HG02981 (cell line): Measurements from ENCODE around the gene PIK3CB.
A peak's percentile ranks its signal among the peaks of the same experiment; 100 is the strongest.
"Not testable (repeated sequence)": the region's sequence is repeated elsewhere in the genome, so short reads cannot be mapped to it uniquely, and the experiment has no call there.

Experiments
- ATAC-seq: cut with Tn5 transposase; IDR thresholded peaks from one replicate; pipeline ENCODE4 v1.9.1; 2021; ENCODE audit warnings: mild to moderate bottlenecking, moderate library complexity; ENCODE audit not compliant: unreplicated experiment

The PIK3CB gene

GRCh38 chr3:138809500-138810256 is 25.1 kb downstream of the PIK3CB start:
- no peak for ATAC-seq

- ATAC-seq = no peak
These were observed 28.2 kb downstream of the PIK3CB start for GRCh38 chr3:138806376-138807080.

GRCh38 chr3:138803006-138803653 is 31.6 kb downstream of the PIK3CB start:
- ATAC-seq = no peak

GRCh38 chr3:138802223-138802622 is 32.5 kb downstream of the PIK3CB start:
- not testable (repeated sequence) for ATAC-seq

GRCh38 chr3:138801792-138802191 is 32.9 kb downstream of the PIK3CB start:
- ATAC-seq = no peak

- no peak for ATAC-seq
These were observed 34.5 kb downstream of the PIK3CB start for GRCh38 chr3:138800248-138800647.

GRCh38 chr3:138799822-138800221 is 34.9 kb downstream of the PIK3CB start:
- ATAC-seq = no peak

- no peak for ATAC-seq
These were observed 37.2 kb downstream of the PIK3CB start for GRCh38 chr3:138797508-138798038.

GRCh38 chr3:138796761-138797160 is 38.0 kb downstream of the PIK3CB start:
- ATAC-seq = no peak

- ATAC-seq = no peak
These were observed 47.9 kb downstream of the PIK3CB start for GRCh38 chr3:138786788-138787271.

- no peak for ATAC-seq
These were observed 48.8 kb downstream of the PIK3CB start for GRCh38 chr3:138785951-138786350.

- ATAC-seq = not testable (repeated sequence)
These were observed 49.3 kb downstream of the PIK3CB start for GRCh38 chr3:138785362-138785857.

- no peak for ATAC-seq
These were observed 52.0 kb downstream of the PIK3CB start for GRCh38 chr3:138782755-138783154.

- ATAC-seq = peak; percentile 65
These were observed 53.7 kb downstream of the PIK3CB start for GRCh38 chr3:138781012-138781470.

GRCh38 chr3:138778643-138779042 is 56.1 kb downstream of the PIK3CB start:
- ATAC-seq = no peak

GRCh38 chr3:138776961-138777360 is 57.8 kb downstream of the PIK3CB start:
- no peak for ATAC-seq

GRCh38 chr3:138775254-138775595 is 59.5 kb downstream of the PIK3CB start:
- ATAC-seq = no peak

GRCh38 chr3:138774529-138775253 is 60.0 kb downstream of the PIK3CB start:
- ATAC-seq = peak; percentile 79

GRCh38 chr3:138771585-138771984 is 63.1 kb downstream of the PIK3CB start:
- no peak for ATAC-seq

- ATAC-seq = no peak
These were observed 65.1 kb downstream of the PIK3CB start for GRCh38 chr3:138769616-138770015.

- ATAC-seq = no peak
These were observed 65.8 kb downstream of the PIK3CB start for GRCh38 chr3:138768946-138769345.
